ENCODE results near the gene APOBEC3F. TPM values are rescaled to one million over a fixed set of nuclear protein-coding genes. Genes with fewer than 3 reads are reported as not detected.
"Not testable (repeated sequence)": the region's sequence is repeated elsewhere in the genome, so short reads cannot be mapped to it uniquely, and the experiment has no call there.

Gene APOBEC3F
- total RNA-seq, 1 donor from 2014 or later: 12.3 TPM

DNA sequence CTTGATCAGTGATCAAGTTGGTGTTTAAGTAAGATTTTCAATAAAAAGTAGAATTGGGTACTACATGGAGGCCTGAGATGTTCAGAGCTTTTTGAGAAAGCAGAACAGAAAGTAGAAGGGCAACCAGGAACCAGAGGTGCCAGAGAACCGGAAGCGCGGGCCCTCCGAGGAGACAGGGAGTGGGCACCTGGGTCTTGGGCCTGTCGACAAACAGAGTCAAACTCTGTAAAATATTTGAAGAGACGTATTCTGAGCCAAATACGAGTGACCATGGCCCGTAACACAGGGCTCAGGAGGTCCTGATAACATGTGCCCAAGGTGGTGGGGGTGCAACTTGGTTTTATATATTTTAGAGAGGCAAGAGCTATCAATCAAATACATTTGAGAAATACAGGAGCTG lies 23.2 kb downstream of the APOBEC3F start:
- DNase-seq (ENCODE audit: low spot score); intact Hi-C loops (cut with DNase I); ATAC-seq: not testable (repeated sequence)

DNA sequence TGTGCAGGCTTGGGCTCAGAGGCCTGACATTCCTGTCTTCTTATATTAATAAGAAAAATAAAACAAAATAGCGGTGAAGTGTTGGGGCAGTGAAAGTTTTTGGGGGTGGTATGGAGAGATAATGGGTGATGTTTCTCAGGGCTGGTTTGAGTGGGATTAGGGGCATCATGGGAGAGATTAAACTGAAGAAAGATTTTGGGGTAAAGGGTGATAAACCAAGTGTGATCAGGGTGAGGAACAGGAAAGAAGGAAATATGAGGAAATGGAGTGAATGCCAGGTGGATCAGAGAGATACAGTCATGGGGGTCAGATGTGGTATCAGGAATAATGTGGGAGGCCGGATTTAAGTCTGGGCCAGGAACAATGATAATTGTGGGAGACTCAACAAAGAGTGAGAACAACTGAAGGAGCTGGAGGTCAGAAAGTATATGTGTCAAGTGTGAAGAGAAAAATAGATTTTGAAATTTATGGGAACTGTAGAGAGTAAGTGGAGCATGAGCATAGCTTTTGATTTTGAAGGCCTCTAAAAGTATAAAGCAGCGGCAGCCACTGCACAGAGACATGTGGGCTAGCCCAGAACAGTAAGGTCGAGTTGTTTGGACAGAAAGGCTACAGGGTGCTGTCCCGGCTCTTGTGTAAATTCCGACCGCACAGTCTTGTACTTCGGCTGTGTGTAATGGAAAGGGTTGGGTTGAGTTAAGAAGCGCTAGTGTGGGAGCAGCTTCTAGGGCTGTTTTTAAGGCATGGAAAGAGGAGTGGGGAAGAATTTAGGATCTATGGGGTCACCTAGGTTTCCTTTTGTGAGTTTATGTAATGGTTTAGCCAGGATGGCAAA lies 26.0 kb downstream of the APOBEC3F start:
- peak; percentile 50 for ATAC-seq
- intact Hi-C loops (cut with DNase I); DNase-seq (ENCODE audit: low spot score): not testable (repeated sequence)

DNA sequence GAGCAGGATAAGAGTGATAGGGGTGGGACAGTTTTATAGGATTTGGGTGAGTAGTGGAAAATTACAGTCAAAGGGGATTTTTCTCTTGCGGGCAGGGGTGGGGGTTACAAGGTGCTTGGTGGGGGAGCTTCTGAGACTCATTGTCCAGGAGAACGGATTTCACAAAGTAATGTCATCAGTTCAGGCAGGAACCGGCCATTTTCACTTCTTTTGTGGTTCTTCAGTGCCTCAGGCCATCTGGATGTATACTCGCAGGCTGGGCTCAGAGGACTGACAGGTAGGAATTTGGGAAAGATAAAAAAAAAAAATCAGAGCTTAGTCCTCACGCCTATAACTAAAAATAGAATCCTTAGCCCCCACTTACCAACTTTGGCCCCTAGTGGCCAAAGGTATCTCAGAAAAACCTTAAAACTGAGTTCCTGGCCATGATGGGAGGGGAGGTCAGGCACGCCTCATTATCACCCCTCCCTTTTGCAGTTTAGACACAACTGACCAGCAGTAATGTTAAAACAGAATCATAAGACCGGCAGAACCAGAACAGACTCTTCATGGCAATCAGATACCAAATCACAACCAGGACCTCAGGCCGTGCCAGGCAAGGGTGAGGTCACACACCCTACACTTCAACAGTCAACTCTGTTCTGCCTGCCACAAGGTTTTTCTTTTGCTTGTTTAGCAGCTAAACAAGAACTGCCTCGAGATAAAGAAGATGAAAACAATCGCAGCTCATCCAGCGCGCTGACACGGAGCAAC lies 27.5 kb downstream of the APOBEC3F start:
- no peak for ATAC-seq
- intact Hi-C loops (cut with DNase I): no loop called here
- DNase-seq (ENCODE audit: low spot score): no peak

DNA sequence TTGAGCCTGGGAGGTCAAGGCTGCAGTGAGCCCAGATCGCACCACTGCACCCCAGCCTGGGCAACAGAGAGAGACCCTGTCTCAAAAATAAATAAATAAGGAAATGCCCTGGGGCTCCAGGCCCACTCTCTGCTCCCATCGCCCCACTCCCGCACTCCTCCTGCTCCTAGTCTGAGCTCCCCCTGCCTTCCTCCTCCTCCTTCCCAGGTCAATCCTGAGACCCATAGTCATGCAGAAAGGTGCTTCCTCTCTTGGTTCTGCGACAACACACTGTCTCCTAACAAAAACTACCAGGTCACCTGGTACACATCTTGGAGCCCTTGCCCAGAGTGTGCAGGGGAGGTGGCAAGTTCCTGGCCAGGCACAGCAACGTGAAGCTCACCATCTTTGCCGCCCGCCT lies 29.5 kb downstream of the APOBEC3F start:
- intact Hi-C loops (cut with DNase I): no loop called here
- DNase-seq (ENCODE audit: low spot score) (no peak), ATAC-seq (no peak)

DNA sequence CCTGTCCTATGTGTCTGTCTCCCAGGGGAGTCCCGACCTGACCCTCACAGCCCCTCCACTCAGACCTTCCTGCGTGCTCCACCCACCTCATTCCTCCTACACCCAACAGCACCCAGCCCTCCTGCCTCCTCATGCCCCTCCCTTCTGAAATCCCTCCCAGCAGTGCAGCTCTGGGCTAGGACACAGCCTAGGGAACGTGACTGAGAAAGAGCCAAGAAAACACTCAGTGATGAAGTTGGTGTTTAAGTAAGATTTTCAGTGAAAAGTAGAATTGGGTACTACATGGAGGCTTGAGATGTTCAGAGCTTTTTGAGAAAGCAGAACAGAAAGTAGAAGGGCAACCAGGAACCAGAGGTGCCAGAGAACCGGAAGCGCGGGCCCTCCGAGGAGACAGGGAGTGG lies 31.9 kb downstream of the APOBEC3F start:
- ATAC-seq; intact Hi-C loops (cut with DNase I); DNase-seq (ENCODE audit: low spot score): not testable (repeated sequence)

DNA sequence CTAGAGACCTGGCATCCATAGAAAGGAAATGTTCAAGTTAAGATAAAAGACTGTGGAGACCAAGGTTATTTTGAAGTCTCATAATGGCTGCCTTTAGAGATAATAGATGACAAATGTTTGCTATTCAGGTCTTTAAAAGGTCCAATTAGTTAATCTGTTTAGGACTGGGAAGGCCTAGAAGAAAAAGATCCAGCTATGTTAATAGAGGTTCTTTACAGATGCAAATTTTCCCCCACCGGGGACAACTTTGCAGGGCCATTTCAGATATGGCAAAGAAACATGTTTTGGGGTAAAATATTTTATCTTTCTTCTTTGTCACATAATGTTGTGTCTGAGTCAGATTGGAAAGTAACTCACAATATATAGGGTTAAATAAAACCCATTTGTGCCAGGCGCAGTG lies 33.3 kb downstream of the APOBEC3F start:
- no peak for DNase-seq (ENCODE audit: low spot score)
- intact Hi-C loops (cut with DNase I): no loop called here
- no peak for ATAC-seq

DNA sequence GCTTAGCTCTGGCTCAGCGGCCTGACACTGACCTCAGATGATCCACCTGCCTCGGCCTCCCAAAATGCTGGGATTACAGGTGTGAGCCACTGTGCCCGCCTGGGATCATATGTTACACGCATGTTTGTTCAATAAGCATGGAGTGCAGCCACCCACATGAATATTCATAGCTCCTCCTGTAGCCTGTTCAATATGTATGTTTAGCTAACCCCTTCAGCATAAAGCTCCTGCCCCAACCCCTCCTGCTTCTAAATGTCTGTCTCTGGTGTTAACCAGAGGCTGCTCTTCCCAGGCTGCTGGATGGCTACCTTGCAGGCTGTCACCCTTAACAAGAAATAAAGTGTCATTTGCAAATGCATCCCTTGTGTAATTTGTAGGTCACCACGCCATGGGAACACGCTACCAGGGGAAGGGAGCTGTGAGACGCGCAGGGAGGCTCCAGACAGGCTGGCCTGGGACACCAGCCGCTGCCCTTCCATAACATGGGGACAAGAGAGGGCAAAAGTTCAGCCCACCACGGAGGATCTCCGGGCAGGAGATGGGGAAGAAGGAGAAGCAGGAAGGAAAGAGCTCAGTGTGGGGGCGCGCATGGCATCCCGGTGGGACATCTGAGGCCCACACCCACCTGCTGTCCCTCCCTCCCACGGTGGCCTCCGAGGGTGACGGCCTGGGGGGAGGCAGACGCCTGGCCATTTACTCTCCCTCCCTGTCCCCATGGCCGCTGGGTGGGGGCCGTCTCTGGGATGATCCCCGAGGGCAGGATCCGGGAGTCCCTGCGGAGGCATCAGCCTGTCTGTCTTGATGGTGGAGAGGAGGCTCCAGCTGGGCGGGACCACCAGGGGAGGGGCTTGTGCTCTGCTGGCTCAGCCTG lies 35.7 kb downstream of the APOBEC3F start:
- peak; percentile 85 for ATAC-seq
- intact Hi-C loops (cut with DNase I); DNase-seq (ENCODE audit: low spot score): not testable (repeated sequence)

DNA sequence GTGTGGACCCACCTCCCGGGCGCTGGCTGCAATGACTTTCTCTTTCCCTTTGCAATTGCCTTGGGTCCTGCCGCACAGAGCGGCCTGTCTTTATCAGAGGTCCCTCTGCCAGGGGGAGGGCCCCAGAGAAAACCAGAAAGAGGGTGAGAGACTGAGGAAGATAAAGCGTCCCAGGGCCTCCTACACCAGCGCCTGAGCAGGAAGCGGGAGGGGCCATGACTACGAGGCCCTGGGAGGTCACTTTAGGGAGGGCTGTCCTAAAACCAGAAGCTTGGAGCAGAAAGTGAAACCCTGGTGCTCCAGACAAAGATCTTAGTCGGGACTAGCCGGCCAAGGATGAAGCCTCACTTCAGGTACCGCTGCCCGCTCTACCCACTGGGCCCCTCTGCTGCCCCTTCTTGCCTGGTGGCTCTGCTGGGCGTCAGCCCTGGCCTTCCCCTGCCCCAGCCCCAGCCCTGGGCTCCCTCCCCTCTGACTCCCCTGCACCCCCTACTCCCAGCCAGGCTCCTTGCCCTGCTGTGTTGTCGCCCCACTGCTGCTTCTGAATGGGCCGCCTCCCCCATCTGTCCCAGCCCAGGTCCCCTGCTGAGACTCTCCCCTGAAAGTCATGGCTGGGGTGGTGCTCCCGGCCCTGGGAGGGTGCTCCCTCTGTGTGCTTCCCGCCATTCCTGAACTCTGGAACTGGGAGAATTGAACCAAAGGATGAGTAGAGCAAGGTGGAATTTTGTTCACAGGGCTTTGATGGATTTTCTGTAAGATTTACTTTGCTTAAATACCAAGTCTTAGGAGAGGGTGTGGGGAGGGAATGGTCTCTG lies 36.6 kb downstream of the APOBEC3F start, which contains the start of gene APOBEC3G:
APOBEC3G (plus strand) TSS at position 250 of the 815 bp plus-strand sequence; CDS start at position 337, 87 bp downstream.
- DNase-seq (ENCODE audit: low spot score); intact Hi-C loops (cut with DNase I): not testable (repeated sequence)
- ATAC-seq: peak; percentile 91

DNA sequence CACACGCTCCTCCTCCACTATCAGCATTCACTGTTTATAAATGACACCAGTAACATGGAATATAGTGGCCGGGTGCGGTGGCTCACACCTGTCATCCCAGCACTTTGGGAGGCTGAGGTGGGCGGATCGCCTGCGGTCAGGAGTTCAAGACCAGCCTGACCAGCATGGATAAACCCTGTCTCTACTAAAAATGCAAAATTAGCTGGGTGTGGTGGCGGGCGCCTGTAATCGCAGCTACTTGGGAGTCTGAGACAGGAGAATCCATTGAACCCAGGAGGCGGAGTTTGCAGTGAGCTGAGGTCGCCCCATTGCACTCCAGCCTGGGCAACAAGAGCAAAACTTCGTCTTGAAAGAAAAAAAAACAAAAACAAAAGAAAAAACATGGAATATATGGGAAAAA lies 37.2 kb downstream of the APOBEC3F start:
- ATAC-seq; intact Hi-C loops (cut with DNase I); DNase-seq (ENCODE audit: low spot score): not testable (repeated sequence)

DNA sequence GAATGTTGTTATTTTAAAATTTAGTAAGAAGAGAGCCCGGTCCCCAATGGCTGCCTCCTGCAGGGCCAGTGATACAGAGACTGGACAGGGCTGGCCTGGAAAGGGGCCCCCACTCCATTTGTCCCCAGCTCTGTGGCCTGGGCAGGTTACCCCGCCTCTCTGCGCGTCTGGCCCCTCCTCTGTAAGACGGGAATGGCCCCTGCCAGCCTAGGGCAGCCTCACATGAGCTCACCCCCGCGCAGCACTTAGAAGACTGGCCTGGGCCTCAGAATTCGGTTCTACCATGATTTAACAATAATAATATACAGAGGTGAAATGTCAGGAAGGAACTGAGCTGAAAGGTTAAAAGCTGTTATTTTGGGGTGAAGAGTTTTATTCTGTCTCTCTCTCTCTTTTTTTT lies 37.7 kb downstream of the APOBEC3F start:
- DNase-seq (ENCODE audit: low spot score): no peak
- intact Hi-C loops (cut with DNase I): no loop called here
- ATAC-seq: no peak

DNA sequence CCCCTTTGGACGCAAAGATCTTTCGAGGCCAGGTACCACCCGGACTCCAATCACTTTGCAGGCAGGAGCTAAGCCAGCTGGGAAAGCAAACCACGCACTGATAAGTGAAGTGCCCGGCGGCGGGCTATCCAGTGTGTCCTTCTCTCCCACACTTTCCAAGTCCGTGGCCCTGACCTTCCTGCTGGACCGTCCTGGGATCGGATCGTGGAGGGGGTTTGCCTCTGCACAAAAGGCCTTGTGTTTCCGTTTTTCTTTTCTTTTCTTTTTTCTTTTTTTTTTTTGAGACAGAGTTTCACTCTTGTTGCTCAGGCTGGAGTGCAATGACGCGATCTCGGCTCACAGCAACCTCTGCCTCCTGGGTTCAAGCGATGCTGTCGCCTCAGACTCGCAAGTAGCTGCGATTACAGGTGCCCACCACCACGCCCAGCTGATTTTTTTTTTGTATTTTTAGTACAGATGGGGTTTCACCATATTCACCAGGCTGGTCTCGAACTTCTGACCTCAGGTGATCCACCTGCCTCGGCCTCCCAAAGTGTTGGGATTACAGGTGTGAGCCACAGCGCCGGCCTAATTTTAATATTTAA lies 38.5 kb downstream of the APOBEC3F start:
- ATAC-seq: peak; percentile 41
- DNase-seq (ENCODE audit: low spot score): not testable (repeated sequence)

DNA sequence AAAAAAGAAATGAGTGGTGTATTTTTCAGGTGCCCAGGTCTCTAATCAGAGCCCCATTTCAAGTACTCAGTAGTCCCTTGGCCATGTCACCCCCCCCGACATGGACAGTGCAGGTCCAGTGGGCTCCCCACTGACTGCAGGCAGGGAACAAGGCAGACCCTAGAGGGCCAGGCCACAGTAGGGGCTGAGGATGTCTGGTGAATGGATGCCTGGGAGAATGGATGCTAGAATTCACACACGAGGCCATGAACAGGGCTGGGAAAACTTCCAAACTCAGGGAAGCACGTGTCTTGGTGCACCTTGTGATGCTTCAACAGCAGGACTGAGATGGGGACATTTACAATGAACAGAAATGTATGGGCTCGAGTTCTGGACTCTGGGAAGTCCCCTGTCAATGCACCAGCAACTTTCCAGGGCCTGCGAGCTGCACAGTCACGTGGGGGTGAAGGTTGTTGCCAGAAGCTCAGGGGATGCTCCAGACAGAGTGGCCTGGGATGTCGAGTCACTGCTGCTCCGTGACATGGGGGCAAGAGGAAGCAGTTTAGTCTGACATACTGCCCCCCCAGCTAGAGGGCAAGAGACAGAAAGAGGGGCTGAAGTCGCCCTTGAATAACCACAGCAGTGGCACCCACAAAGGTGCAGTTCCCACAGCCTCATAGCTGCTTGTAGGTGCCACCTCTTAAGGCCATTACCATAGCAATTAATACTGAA lies 39.5 kb downstream of the APOBEC3F start:
- intact Hi-C loops (cut with DNase I): no loop called here
- ATAC-seq (no peak), DNase-seq (ENCODE audit: low spot score) (no peak)

More for the DNA sequence above, 38.5 kb downstream of the APOBEC3F start:
- intact Hi-C loops (cut with DNase I): not testable (repeated sequence)

DNA sequence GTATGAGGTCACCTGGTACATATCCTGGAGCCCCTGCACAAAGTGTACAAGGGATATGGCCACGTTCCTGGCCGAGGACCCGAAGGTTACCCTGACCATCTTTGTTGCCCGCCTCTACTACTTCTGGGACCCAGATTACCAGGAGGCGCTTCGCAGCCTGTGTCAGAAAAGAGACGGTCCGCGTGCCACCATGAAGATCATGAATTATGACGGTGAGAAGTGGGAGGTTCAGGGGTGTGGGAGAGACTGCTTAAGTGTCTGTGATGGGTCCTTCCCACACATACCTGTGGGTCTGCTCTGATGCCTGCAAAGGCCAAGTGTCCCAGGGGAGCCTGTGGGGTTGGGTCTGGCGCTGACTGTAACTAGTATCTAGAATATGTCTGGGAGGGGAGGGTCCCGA lies 40.4 kb downstream of the APOBEC3F start:
- DNase-seq (ENCODE audit: low spot score) (no peak), ATAC-seq (no peak)
- intact Hi-C loops (cut with DNase I): no loop called here

DNA sequence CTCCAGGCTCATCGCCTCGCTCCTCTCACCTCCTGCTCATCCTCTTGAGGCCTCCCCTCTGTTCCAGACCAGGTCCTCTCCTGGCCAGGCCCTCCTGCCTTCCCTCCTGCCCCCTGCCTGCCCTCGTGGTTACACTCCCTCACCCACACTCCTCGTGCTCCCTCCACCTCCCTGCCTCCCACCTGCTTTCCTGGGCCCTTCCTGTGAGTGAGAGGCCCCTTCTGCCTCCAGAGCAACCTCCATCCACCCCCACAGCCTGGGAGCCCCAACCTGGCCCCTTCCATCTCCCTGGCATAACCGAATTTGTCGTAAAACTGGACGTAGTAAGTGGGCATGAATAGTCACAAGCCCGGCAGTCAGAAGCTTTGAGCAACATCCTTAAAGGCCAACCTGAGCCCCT lies 40.9 kb downstream of the APOBEC3F start:
- DNase-seq (ENCODE audit: low spot score) (no peak), ATAC-seq (no peak)
- intact Hi-C loops (cut with DNase I): no loop called here

DNA sequence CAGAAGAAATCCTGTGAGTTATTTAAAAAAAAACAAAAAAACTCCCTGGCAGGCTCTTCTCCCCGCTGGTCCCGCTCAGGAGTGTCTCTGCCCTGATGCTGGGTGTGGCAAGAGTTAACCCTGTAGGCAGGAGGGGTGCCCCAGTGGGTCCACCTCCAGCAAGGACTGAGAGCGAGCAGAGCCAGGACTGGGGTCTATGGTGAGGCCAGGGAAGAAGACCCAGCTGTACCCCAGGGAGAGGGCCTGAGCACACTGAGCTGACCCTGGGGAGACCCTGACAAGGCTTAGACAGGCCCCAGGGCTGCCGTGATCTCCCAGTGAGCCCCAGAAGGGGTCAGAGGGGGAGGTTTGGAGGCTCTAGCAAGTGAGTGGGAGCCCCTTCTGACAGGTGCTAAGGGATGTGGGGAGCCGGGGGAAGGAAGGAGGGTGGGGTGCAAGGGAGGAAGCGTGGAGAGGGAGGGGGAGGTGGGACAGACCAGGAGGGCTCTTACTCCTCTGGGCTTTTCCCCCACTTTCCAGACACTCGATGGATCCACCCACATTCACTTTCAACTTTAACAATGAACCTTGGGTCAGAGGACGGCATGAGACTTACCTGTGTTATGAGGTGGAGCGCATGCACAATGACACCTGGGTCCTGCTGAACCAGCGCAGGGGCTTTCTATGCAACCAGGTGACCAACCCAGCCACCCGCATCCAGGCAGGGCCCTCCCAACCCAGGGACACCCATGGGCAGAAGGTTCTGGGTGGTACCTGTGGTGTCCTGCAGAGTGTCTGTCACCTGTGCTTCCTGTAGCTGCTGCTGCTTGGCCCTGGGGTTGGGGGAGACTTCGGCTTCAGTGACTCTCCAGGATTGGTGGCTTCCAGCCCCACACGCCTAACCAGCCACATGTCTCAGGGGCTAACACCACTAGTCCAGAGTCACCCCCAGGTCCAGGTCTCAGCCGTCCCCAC lies 42.8 kb downstream of the APOBEC3F start:
- intact Hi-C loops (cut with DNase I): no loop called here
- ATAC-seq (no peak), DNase-seq (ENCODE audit: low spot score) (no peak)

DNA sequence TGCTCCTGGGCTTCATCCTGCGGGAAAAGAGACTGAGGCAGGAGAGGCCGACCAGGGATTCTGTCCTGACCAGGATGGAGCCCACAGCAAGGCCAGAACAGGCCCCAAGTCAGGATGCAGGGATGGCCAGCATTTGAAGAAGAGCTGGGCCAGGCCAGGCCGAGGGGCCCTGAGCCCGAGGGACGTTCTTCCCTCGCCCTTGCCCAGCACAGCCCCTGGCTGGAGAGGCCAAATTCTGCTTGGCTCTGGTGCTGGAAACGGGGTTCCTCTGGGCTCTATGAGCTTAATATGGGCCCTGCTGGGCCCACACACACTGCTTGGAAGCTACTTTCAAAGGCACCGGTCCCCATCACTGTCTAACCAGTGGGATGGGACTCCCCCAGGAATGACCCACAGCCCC lies 44.0 kb downstream of the APOBEC3F start:
- ATAC-seq: no peak
- DNase-seq (ENCODE audit: low spot score): no peak
- intact Hi-C loops (cut with DNase I): no loop called here
